ENCODE data around the gene GPR158.

Gene GPR158, protein sequence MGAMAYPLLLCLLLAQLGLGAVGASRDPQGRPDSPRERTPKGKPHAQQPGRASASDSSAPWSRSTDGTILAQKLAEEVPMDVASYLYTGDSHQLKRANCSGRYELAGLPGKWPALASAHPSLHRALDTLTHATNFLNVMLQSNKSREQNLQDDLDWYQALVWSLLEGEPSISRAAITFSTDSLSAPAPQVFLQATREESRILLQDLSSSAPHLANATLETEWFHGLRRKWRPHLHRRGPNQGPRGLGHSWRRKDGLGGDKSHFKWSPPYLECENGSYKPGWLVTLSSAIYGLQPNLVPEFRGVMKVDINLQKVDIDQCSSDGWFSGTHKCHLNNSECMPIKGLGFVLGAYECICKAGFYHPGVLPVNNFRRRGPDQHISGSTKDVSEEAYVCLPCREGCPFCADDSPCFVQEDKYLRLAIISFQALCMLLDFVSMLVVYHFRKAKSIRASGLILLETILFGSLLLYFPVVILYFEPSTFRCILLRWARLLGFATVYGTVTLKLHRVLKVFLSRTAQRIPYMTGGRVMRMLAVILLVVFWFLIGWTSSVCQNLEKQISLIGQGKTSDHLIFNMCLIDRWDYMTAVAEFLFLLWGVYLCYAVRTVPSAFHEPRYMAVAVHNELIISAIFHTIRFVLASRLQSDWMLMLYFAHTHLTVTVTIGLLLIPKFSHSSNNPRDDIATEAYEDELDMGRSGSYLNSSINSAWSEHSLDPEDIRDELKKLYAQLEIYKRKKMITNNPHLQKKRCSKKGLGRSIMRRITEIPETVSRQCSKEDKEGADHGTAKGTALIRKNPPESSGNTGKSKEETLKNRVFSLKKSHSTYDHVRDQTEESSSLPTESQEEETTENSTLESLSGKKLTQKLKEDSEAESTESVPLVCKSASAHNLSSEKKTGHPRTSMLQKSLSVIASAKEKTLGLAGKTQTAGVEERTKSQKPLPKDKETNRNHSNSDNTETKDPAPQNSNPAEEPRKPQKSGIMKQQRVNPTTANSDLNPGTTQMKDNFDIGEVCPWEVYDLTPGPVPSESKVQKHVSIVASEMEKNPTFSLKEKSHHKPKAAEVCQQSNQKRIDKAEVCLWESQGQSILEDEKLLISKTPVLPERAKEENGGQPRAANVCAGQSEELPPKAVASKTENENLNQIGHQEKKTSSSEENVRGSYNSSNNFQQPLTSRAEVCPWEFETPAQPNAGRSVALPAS (N-terminal part only)

DNA sequence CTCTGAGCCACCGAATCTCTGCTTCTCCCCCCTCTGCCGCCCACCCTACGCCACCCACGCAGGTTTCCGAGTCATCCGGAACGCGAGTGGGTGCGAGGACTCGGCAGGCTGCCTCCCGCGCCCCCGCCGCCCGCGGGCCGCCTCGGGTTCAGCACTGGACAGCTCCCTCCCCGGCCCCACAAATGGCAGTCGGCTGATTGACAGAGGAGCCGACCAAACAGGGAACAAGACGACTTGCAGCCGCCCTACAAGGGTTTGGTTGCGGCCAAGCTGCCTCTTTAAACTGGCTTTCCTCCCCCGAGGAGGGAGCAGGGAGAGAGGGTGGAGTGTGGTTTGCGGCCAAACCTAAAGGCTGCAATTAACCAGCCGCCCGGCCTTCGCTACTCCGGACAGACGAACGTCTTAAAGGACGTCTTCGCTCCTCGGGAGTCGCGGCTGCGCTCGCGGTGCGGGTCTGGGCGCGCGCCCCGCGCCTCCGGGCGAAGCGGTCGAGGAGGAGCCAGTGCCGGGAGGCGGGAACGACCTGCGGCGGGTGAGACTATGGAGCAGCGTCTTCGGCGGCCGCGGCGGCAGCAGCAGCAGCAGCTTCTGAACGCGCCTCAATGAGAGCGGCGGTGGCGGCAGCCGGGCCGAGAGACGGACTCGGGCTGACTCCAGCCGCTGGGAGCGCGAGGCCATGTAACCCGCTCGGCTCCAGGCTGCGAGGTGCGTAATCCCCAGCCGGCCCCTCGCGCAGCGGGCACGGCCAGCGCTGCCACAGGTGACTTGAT lies at the start of gene GPR158:
GPR158 (plus strand) TSS at position 541 of the 770 bp plus-strand sequence. CDS start 420 bp downstream, outside the sequence.
- DNase-seq (ENCODE audit: low read depth, low spot score): peak; percentile 44

DNA sequence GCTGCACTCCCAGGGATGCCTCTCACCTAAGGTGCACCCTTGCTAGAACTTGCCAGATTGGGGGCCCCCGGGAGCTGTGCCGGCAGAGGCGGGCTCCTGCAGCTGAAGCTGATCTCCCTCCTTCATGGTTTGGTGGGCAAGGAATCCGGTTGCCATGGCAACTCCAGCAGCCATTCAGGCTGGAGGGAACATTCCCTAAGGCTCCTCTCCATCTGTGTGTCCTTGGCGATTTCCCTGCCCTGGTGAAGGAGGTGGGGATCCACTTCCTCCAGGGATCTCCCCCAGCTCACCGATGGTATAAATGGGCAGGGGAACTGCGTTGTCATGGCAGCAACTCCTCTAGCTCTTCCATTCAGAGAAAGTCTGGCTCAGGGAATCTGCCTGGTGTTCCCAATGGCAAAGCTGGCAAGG lies 49.6 kb upstream of the GPR158 start:
- TF ChIP-seq, protein P1, sequence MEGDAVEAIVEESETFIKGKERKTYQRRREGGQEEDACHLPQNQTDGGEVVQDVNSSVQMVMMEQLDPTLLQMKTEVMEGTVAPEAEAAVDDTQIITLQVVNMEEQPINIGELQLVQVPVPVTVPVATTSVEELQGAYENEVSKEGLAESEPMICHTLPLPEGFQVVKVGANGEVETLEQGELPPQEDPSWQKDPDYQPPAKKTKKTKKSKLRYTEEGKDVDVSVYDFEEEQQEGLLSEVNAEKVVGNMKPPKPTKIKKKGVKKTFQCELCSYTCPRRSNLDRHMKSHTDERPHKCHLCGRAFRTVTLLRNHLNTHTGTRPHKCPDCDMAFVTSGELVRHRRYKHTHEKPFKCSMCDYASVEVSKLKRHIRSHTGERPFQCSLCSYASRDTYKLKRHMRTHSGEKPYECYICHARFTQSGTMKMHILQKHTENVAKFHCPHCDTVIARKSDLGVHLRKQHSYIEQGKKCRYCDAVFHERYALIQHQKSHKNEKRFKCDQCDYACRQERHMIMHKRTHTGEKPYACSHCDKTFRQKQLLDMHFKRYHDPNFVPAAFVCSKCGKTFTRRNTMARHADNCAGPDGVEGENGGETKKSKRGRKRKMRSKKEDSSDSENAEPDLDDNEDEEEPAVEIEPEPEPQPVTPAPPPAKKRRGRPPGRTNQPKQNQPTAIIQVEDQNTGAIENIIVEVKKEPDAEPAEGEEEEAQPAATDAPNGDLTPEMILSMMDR (IDR thresholded peaks at IDR 0.05; ENCODE audit: insufficient read depth, low read length, missing control alignments): no peak
- DNase-seq (ENCODE audit: low read depth, low spot score): no peak
- ChIA-PET CTCF (no interaction called here), POLR2A (no interaction called here)
- H3K4me3 ChIP-seq (ENCODE audit: low read depth, low read length): no peak overlapping the region

More for the DNA sequence above, at the start of gene GPR158:
- ChIA-PET POLR2A (no interaction called here), CTCF (interaction anchor here (0.9 kb wide), 1 partner anchor 62 kb away, joined by 3 read pairs; no protein-coding TSS in a partner anchor)
- TF ChIP-seq, protein P1 (IDR thresholded peaks at IDR 0.05; ENCODE audit: insufficient read depth, low read length, missing control alignments): no peak
- peak within 1 kb of the TSS; percentile 54 for H3K4me3 ChIP-seq (ENCODE audit: low read depth, low read length)

DNA sequence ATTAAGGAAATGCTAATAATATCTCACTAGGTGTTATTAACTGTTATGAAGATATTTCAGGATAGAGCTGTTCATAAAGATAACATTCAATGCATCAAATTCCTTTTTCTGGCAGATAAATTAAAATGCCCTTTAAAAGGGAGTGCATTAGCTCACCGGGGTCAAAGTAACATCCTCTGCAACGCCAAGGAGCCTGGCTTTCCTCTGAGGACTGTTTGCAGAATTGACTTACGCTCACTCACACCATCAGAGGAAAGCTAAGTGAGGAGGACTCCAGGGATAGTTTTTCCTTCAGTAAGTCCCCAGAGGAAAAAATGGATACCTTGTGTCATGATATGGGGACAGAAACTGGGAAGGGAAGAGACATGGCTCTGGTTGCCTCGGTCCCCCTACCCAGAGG lies 45.2 kb upstream of the GPR158 start:
- ChIA-PET POLR2A (no interaction called here), CTCF (interaction anchor here (1.1 kb wide), 1 partner anchor 16 kb away, joined by 4 read pairs; no protein-coding TSS in a partner anchor)
- TF ChIP-seq, protein P1 (IDR thresholded peaks at IDR 0.05; ENCODE audit: insufficient read depth, low read length, missing control alignments): no peak
- H3K4me3 ChIP-seq (ENCODE audit: low read depth, low read length): no peak overlapping the region
- DNase-seq (ENCODE audit: low read depth, low spot score): no peak

DNA sequence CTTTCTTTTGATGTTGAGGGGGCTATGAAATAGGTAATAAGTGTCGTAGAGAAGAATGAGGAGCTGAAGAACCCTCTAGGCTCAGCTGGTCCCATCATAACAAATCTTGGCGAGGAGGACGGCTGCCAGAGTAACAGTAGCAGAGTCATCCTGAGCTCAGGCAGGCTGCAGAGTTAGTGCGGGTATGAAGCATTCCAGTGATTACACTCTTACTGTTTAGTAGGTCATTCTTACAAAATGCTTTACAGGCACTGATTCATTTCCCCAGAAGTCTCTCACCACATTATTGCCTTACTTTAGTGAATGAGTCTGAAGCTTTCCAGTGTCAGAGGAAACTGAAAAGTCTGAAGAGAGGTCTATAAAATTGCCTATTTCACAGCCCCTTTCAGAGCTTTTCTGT lies 43.9 kb upstream of the GPR158 start:
- no peak overlapping the region for H3K4me3 ChIP-seq (ENCODE audit: low read depth, low read length)
- CTCF ChIA-PET: interaction anchor here (0.8 to 1.1 kb wide), 2 partner anchors 17 to 18 kb away, joined by 4 read pairs; no protein-coding TSS in a partner anchor
- no peak for DNase-seq (ENCODE audit: low read depth, low spot score)
- TF ChIP-seq, protein P1 (IDR thresholded peaks at IDR 0.05; ENCODE audit: insufficient read depth, low read length, missing control alignments): no peak
- POLR2A ChIA-PET: no interaction called here

DNA sequence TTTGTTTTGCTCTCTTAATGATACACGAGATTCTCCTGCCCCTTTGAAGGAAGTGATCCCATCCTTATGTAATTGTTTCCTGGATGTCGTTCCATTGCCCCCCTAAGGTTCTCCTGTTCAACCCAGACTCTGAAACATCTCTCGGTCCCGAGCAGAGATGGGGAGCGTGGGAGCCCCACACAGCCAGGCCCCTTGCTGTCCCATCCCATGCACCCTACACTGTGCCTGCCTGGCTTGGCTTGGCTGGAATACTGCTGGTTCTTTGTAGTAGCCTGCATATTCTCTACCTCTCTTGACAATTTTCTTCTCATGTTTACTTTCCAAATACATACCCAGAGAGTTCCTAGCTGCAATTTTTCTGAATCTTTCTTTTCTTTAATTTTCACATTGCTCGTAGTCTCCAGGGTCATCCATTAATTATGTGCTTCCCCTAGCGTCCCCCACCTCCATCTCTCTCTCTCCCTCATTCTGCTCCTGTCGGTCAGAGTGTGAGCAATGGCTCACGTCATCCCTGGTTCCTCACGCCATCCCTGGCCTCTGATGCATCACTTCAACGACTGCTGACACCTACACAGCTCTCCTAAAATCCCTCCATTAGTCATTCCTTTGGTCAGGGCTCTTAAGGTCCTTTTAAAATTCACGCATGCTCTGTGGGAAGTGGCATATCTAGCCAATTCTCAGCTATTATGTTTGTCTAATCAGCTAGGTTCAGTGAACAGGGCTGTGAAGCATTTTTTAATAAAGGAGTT lies 32.5 kb upstream of the GPR158 start:
- TF ChIP-seq, protein P1 (IDR thresholded peaks at IDR 0.05; ENCODE audit: insufficient read depth, low read length, missing control alignments): no peak
- ChIA-PET POLR2A (no interaction called here), CTCF (no interaction called here)
- no peak overlapping the region for H3K4me3 ChIP-seq (ENCODE audit: low read depth, low read length)
- DNase-seq (ENCODE audit: low read depth, low spot score): no peak

Measured in AG04449 (cell line).